GM21717 (cell line): ENCODE data around the gene RPS16.

Experiments used
- ATAC-seq: cut with Tn5 transposase; IDR thresholded peaks from one replicate; pipeline ENCODE4 v1.9.1; 2021; ENCODE audit warnings: mild to moderate bottlenecking, moderate library complexity; ENCODE audit not compliant: unreplicated experiment

Gene RPS16

DNA sequence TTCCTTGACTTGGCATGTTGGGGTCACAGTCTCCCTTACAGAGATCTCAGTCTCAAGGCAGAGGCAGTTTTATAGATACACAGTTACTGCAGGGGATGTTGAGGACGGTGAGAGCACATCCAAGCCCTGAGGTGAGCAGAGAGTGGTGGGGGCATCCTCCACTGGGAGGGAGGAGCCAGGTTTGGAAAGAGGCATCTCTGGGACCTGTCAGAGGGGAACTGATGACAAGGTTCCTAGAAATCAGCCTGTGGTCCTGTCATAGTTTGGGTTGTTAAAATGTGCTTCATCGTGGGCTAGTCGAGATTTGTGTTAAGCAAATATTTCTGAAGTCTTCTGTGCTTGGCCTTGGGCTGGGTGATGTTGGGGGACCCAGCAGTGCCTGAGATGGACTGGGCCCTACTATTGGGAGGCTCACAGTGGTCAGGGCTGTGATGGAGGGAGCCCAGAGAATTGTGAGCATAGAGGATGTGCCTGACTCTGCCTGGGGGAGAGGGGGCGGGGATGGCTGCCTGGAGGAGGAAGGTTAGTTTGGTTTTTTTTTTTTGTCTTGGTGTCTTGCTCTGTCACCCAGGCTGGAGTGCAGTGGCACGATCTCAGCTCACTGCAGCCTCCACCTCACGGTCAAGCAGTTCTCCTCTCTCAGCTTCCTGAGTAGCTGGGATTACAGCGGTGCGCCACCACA lies 13.5 kb upstream of the RPS16 start:
- ATAC-seq: no peak

DNA sequence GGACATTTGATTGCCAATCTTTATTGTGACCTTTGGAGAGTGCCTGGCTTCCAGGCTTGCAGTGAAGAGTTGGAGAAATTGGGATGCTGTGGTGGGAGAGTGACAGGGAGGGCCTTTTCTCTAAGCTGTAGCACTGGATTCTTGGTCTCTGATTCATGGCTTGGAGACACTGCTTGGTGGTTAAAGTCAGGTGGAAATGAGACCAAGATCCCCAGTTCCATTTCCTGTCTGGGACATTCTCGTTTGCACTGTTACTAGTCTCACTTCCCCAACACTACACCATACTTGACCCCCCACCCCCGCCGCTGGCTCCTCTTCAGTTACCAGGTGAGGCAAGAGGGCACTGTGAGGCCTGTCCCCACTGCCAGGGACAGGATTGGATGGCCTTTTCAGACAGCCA lies 12.5 kb upstream of the RPS16 start:
- ATAC-seq: no peak

DNA sequence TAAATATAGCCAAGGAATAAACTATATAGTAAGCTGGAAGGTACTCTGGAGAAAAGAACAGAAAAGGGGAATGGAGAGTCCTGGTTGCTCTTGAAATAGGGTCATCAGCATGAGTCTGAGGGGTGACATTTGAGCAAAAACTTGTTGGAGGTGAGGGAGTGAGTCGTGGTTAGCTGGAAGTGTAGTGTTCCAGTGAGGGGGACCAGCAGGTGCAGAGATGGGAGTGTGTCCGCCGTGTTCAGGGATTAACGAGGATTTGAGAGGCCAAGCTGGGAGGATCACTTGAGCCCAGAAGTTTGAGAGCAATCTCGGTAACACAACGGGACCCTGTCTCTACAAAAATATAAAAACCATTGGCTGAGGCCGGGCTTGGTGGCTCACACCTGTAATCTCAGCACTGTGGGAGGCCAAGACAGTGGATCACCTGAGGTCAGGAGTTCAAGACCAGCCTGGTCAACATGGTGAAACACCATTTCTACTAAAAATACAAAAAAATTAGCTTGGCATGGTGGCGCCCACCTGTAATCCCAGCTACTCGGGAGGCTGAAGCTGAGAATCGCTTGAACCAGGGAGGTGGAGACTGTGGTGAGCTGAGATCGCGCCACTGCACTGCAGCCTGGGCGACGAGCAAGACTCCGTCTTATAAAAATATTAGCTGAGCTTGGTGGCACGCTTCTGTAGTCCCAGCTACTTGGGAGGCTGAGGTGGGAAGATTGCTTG lies 10.8 kb upstream of the RPS16 start:
- no peak for ATAC-seq

DNA sequence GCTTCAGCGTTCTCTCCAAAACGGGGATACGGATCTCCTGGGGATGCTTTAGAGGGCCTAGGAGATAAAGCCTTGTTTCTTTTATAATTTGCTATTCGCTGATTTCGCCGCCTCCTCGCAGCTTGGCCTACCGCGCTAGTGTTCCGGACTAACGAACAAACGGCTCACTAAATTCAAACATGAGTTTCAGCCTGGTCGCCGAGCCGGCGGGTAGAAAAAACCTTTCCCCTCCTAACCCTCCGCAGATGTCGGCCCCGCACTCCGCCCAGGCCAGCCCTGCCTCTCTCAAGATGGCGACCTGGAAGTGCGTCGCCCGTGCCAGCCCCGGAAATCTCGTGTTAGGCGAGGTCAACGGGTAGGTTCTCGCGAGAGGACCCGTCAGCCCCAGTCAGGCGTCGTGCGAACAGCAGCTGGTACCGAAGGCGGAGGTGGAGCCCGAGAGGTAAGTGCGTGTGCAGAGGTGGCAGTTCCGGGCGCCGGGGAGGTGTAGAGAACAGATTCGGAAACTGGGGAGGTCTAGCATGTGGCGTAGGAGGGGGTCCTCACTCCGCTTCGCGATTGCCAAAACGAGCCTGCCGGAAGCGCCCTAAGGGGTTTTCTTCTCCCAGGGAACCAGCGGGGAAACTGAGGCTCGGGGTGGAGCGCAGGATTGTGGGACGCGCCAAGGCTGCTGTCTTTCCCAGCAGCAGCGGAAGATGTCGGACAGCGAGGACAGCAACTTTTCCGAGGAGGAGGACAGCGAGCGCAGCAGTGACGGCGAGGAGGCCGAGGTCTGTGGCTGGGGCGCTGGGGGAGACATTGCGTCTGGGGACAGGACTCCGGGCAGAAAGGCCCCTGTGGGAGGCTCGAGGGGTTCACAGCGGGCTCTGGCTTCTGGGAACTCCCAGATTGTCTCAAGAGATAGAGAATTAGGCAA lies 9.7 kb upstream of the RPS16 start, which contains the start of gene SUPT5H:
Gene SUPT5H, plus strand, starts transcription at position 387 of the 916 bp plus-strand sequence. Its CDS starts 309 bp downstream, at position 696.
- peak; percentile 65 for ATAC-seq

DNA sequence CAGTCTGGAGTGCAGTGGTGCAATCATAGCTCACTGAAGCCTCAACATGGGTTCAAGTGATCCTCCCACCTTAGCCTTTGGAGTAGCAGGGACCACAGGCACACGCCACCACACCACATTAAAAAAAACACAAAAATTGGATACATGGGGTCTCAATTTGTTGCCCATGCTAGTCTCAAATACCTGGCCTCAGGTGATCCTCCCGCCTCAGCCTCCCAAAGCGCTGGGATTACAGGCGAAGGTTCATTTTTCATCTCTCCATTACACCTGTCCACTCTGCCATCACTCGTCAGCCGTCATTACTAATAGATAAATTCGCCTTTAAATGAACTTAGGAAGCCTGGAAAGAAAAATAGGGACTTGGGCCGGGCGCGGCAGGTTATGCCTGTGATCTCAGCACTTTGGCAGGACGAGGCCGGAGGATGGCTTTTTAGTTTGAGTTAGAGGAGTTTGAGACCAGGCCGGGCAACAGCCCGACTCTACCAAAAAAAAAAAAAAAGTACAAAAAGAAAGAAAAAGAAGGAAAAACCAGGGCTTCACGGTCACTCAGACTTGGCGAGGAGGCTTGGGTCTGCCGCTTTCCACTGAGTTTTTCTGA lies 8.9 kb upstream of the RPS16 start:
- no peak for ATAC-seq

DNA sequence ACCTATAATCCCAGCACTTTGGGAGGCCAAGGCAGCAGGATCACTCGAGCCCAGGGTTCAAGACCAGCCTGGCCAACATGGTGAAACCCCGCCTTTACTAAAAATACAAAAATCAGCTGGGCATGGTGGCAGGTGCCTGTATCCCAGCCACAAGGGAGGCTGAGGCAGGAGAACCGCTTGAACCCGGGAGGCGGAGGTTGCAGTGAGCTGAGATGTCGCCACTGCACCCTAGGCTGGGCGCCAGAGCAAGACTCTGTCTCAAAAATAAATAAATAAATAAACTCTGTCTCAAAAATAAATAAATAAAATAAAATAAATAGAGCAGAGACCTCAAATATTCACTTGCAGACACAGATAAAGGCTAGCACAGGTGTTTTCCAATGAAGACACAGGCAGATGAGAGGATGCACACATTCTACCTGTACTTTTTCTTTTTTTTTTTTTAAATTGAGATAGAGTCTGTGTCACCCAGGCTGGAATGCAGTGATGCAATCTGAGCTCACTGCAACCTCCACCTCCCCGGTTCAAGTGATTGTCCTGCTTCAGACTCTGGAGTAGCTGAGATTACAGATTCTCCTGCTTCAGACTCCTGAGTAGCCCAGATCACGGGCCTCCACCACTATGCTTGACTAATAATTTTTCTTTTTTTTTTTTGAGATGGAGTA lies 2.7 kb upstream of the RPS16 start:
- no peak for ATAC-seq

DNA sequence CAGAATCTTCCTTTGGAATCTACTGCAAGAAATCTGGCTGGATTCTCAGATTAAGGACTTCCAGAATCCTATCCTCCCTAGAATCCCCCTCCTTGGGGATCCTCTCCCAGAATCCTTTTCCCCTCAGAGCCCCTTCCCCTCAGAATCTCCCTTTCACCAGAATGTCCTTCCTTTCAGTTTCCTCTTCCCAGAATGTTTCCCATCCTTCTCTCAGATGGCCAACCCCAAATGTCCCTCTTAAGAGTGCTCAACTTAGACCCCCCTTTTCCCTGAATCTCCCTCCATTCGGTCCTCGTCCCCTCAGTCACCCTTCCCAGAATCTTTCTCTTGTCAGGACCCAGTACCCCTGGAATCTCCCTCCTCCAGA lies 584 bp upstream of the RPS16 start:
- no peak for ATAC-seq

DNA sequence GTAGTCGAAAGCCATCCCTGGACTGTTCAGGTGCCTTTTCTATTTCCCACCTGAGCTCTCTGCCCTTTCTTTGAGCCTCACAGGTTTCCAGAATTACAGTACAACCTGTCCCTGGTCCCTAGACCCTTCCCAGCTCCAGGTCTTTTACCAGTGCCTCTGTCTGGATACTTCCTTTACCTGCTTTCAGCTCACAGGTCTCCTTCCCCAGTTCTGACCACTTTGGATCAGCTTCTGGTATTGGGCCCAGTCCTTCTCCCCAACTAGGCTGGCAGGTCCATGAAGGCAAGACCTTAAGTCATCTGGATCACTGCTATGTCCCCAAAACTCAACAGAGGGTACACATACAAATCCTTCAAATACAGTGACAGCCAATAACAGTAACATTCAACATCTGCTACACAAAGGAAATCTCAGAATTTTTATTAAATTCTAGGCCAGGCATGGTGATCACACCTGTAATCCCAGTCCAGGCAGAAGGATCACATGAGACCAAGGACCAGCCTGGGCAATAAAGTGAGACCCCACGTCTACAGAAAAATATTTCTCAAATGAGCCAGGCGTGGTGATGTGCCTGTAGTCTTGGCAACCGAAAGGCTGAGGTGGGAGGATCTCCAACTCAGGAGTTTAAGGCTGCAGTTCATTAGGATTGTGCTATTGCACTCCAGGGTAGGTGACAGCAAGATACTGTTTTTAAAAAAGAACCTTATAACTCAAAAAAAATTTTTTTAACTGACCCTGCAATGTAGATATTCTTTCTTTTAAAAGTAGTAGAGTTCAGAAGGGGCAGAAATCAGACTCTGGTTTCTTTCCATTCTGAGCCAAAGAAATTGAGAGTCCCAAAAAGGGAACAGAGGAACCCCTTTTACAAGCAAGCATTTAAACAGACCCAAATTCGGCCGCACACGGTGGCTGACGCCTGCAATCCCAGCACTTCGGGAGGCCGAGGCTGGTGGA lies 1.3 kb downstream of the RPS16 start:
- ATAC-seq: no peak

DNA sequence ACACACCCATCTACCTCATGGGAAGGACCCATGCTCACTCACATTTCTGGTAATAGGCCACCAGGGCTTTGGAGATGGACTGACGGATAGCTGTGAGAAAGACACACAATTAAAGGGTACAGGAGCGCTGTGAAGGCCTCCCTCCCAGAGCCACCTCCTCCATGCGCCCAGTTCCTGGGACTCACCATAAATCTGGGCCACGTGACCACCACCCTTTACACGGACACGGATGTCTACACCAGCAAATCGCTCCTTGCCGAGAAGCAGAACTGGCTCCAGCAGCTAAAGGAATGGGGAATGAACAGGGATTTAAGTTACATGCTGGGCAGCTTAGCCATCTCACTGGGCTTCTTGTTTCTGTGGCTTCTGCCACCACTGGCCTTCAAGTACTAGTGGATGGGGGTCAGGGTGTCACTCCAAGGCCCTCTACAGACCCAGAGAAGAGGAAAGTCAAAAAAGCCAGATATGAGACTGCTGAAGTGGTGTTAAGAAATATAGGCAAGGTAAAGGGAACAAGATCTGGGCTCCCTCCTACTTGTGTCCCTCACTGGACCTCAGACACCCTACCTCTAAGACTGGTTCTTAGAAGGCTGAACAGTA lies 2.2 kb downstream of the RPS16 start:
- ATAC-seq: no peak

DNA sequence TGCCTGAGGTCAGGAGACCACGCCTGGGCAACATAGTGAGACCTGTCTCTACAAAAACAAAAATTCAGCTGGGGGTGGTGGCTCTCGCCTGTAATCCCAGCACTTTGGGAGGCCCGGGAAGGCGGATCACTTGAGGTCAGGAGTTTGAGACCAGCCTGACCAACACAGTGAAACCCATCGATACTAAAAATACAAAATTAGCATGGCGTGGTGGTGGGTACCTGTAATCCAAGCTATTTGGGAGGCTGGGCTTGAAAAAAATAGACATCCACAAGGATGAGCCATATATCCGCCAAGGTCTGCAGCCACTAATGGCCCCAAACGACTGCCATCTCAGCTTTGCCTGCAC lies 3.1 kb downstream of the RPS16 start:
- no peak for ATAC-seq

DNA sequence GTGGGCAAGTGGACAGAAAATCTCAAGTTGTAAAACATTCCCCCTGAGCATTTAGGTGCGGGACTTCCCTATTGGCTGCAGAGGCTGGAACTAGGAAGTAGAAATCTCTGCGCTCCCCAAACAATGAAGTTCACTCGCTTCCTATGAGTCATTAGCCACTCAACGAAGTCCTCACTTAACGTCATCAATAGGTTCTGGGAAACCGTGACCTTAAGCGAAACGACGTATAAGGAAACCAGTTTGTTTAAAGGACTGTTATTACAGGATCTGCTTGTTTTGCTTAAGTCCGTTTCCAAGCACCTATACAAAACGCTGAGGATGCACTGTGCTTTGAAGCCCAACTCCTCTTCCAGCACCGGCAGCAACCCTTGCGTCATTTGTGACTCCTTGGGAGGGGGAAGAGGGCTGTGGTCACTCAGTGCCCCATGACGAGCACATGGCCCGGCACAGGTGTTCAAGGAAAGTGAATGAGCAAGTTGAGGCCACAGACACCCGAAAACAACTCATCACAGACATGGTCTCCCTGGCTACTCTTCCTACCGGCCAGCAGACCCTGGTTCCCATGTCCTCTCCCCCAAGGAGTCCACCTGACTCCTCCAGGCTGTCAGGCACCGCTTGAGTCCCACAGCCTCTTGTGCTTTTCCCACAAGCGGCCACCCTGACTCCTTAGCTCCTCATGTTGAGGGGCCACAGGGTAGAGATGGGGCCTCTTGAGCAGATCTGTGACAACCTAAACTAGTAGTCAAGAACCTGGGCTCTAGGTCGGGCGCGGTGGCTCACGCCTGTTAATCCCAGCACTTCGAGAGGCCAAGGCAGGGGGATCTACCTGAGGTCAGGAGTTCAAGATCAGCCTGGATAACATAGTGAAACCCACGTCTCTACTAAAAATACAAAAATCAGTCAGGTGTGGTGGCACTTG lies 4.8 kb downstream of the RPS16 start:
- no peak for ATAC-seq

DNA sequence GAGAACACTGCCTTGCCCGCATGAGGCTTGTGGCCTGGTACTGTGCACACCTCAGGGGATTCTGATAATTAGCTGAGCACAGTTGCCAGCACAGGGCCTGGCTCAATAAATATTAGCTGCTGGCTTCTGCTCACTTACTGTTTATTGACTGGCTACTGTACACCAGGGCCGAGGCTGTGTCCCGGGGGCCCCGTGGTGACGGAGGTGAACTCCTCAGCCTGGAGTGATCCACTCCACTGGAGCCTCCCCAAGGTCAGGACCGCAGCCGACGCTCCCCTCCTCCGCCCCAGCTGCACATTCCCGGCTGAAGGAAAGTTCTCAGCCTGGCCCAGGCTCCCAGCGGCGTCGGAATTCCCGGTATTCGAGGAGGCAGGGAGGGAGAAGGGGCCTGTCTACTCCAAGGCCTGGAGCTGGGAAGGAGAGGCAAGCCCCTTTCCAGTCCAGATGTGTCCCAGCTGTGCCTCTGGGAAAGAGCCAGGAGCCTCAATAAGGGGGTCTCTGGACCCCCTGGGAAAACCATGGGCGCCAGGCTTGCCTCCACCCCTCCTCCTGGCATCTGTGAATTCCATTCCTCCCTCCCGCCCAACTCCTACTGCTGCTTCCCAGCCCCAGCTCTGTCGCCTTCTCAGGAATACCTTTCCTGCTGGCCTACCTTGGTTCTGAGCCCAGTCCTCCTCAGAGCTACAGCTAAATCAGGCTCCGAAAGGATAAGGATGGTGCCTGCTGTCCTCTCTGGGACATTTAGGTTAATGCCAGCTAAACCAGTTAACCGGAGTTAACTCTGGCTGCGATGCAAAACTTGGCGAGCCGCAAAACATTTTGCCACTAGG lies 7.3 kb downstream of the RPS16 start:
- ATAC-seq: no peak

DNA sequence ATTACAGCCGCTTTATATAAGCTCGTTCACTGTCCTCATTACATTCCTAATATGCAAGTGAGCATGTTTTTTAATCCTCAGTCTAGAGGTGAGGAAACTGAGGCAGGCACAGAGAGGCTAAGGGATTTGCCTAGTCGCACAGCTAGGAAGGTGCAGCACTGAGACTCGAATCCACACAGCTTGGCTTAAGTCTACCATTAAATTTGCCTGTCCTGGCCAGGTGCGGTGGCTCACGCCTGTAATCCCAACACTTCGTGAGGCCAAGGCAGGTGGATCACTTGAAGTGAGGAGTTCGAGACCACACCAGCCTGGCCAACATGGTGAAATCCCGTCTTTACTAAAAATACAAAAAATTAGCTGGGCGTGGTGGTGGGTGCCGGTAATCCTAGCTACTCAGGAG lies 8.0 kb downstream of the RPS16 start:
- no peak for ATAC-seq

DNA sequence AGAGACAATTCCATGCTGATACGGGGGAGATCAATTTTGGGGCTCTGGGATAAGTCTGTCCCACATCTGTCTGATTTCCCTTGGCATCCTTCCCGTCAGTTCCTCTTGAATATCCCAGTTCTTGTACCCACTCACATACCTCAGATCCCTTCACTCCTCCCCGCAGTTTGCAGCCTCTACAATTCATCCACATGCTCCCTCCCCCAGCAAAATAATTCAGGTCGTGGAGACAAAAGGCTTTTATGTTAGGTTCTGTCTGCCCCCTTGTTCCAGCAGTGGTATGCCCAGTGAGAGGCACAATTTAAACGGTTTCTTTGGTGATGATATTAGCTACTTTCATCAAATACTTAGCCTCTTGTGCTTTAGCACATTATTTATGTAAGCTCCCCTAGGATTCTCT lies 9.6 kb downstream of the RPS16 start:
- no peak for ATAC-seq

DNA sequence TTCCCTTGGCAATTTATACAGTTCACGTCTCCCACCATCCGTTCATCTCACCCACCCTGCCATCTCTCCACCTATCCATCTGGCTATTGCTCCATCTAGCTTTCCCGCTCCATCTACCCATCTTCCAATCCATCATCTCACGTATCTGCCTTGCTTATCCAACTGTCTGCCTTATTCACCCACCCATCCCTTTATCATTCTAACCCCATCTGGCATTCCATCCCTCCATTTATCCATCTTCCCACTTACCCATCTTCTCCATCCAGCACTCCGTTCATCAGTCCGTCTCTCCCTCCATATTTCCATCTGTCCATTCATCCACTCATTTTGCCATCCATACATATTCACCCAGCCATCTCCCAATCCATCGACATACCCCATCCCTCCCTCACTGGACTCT lies 10.0 kb downstream of the RPS16 start:
- ATAC-seq: no peak

DNA sequence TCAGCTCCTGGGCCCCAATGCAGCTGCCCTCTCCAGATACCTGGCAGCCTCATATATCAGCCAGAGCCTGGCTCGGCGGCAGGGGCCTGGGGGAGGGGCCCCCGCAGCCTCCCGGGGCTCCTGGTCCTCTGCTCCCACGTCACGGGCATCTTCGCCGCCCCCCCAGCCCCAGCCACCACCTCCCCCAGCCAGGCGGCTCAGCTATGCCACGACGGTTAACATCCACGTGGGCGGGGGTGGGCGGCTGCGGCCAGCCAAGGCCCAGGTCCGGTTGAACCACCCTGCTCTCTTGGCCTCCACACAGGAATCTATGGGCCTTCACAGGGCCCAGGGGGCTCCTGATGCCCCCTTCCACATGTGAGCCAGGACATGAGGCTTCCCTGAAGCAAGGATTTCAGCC lies 10.8 kb downstream of the RPS16 start:
- ATAC-seq: no peak
